WTC11 (cell line): ENCODE results near the gene CBX1. TPM values are rescaled to one million over a fixed set of nuclear protein-coding genes. Genes with fewer than 3 reads are reported as not detected.

Experiments
- AFF4 ChIP-seq: sonication (generic); formaldehyde crosslinking; IDR thresholded peaks from 2 replicates; pipeline ENCODE4 v1.8.1; 2023; ENCODE audit warnings: mild to moderate bottlenecking, missing genetic modification reagents, borderline replicate concordance
- CBFB ChIP-seq: sonication (generic); formaldehyde crosslinking; IDR thresholded peaks from 2 replicates; pipeline ENCODE4 v1.8.1; 2022; ENCODE audit warnings: mild to moderate bottlenecking, low read depth, missing genetic modification reagents
- ELF4 ChIP-seq: sonication (generic); formaldehyde crosslinking; IDR thresholded peaks from 2 replicates; pipeline ENCODE4 v1.8.1; 2022; ENCODE audit warnings: low read depth, mild to moderate bottlenecking, moderate library complexity, missing genetic modification reagents
- FOXJ3 ChIP-seq: sonication (generic); formaldehyde crosslinking; IDR thresholded peaks from 2 replicates; pipeline ENCODE4 v1.9.0; 2021; ENCODE audit warnings: missing genetic modification reagents, mild to moderate bottlenecking, borderline replicate concordance
- FOXP4 ChIP-seq: sonication (generic); formaldehyde crosslinking; IDR thresholded peaks from 2 replicates; pipeline ENCODE4 v1.8.0; 2022; ENCODE audit warnings: mild to moderate bottlenecking, missing genetic modification reagents
- GRHL2 ChIP-seq: fragments of 250-450 bp; sonication (Bioruptor Pico); IDR thresholded peaks from 2 replicates; pipeline ENCODE4 v1.8.0; 2022; ENCODE audit warnings: mild to moderate bottlenecking, moderate library complexity; ENCODE audit not compliant: insufficient replicate concordance, severe bottlenecking
- GTF2I ChIP-seq: fragments of 250-450 bp; sonication (Bioruptor Pico); conservative IDR thresholded peaks from 2 replicates; pipeline ENCODE4 v1.4.0; 2021; ENCODE audit warnings: mild to moderate bottlenecking
- IRF2 ChIP-seq: sonication (generic); formaldehyde crosslinking; IDR thresholded peaks from 2 replicates; pipeline ENCODE4 v1.8.0; 2022; ENCODE audit warnings: low read depth, missing genetic modification reagents, borderline replicate concordance
- NFE2L1 ChIP-seq: sonication (generic); formaldehyde crosslinking; IDR thresholded peaks from 2 replicates; pipeline ENCODE4 v1.8.1; 2023; ENCODE audit warnings: missing genetic modification reagents
- NFYB ChIP-seq: sonication (generic); formaldehyde crosslinking; conservative IDR thresholded peaks from 2 replicates; pipeline ENCODE4 v1.8.0; 2022; ENCODE audit warnings: low read depth, missing genetic modification reagents
- PRRX2 ChIP-seq: fragments of 250-450 bp; sonication (Bioruptor Pico); IDR thresholded peaks from 2 replicates; pipeline ENCODE4 v1.8.0; 2021; ENCODE audit warnings: mild to moderate bottlenecking
- SMAD4 ChIP-seq: sonication (generic); formaldehyde crosslinking; IDR thresholded peaks from 2 replicates; pipeline ENCODE4 v1.8.0; 2022; ENCODE audit warnings: mild to moderate bottlenecking, missing genetic modification reagents
- SP1 ChIP-seq: sonication (generic); formaldehyde crosslinking; conservative IDR thresholded peaks from 2 replicates; pipeline ENCODE4 v1.8.1; 2022; ENCODE audit warnings: missing genetic modification reagents
- TP53 ChIP-seq: sonication (generic); formaldehyde crosslinking; IDR thresholded peaks from 2 replicates; pipeline ENCODE4 v1.8.1; 2023; ENCODE audit warnings: mild to moderate bottlenecking, missing genetic modification reagents
- total RNA-seq: library from RNA; stranded (reverse); gene quantifications from 3 replicates; pipeline ENCODE4 v1.2.3, GENCODE V29; 2021
- TF ChIP-seq, protein P1 (sequence below): sonication (generic); formaldehyde crosslinking; IDR thresholded peaks from 2 replicates; pipeline ENCODE4 v1.8.0; 2022; ENCODE audit warnings: mild to moderate bottlenecking, missing genetic modification reagents
- TF ChIP-seq, protein P2 (sequence below): sonication (generic); formaldehyde crosslinking; IDR thresholded peaks from 2 replicates; pipeline ENCODE4 v1.8.1; 2023; ENCODE audit warnings: mild to moderate bottlenecking, missing genetic modification reagents
- TF ChIP-seq, protein P3 (sequence below): sonication (generic); formaldehyde crosslinking; IDR thresholded peaks from 2 replicates; pipeline ENCODE4 v1.8.1; 2023; ENCODE audit warnings: mild to moderate bottlenecking, moderate library complexity, missing genetic modification reagents
- TF ChIP-seq, protein P4 (sequence below): fragments of 250-450 bp; sonication (Bioruptor Pico); IDR thresholded peaks from 2 replicates; pipeline ENCODE4 v2.1.2; 2022; ENCODE audit warnings: mild to moderate bottlenecking, moderate library complexity
- TF ChIP-seq, protein P5 (sequence below): fragments of 250-450 bp; sonication (Bioruptor Pico); IDR thresholded peaks from 2 replicates; pipeline ENCODE4 v1.9.0; 2021; ENCODE audit warnings: mild to moderate bottlenecking
- TF ChIP-seq, protein P6 (sequence below): fragments of 250-450 bp; sonication (Bioruptor Pico); IDR thresholded peaks from 2 replicates; pipeline ENCODE4 v1.9.0; 2021; ENCODE audit warnings: moderate library complexity, mild to moderate bottlenecking, inconsistent platforms, borderline replicate concordance

Gene CBX1
- total RNA-seq, 1 experiment from 2014 or later: 162 TPM

- TF ChIP-seq, protein P1, sequence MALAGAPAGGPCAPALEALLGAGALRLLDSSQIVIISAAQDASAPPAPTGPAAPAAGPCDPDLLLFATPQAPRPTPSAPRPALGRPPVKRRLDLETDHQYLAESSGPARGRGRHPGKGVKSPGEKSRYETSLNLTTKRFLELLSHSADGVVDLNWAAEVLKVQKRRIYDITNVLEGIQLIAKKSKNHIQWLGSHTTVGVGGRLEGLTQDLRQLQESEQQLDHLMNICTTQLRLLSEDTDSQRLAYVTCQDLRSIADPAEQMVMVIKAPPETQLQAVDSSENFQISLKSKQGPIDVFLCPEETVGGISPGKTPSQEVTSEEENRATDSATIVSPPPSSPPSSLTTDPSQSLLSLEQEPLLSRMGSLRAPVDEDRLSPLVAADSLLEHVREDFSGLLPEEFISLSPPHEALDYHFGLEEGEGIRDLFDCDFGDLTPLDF (CRISPR knock-in tag): no peak
- TF ChIP-seq SMAD4 (CRISPR knock-in tag) (0 out of 2 replicates have a peak, but pooled peaks have one; percentile 65), IRF2 (no peak), GRHL2 (CRISPR knock-in tag) (no peak), FOXJ3 (no peak), CBFB (CRISPR knock-in tag) (peak; percentile 60; the same call in 1 of the 2 replicates), FOXP4 (CRISPR knock-in tag) (no peak), TP53 (no peak; the same call in 1 of the 2 replicates), AFF4 (peak; percentile 28; the same call in 1 of the 2 replicates), GTF2I (CRISPR knock-in tag) (no peak; the same call in 1 of the 2 replicates), PRRX2 (CRISPR knock-in tag) (no peak), SP1 (peak; percentile 46), NFYB (CRISPR knock-in tag) (no peak), NFE2L1 (CRISPR knock-in tag) (no peak), ELF4 (CRISPR knock-in tag) (no peak)
- TF ChIP-seq, protein P2, sequence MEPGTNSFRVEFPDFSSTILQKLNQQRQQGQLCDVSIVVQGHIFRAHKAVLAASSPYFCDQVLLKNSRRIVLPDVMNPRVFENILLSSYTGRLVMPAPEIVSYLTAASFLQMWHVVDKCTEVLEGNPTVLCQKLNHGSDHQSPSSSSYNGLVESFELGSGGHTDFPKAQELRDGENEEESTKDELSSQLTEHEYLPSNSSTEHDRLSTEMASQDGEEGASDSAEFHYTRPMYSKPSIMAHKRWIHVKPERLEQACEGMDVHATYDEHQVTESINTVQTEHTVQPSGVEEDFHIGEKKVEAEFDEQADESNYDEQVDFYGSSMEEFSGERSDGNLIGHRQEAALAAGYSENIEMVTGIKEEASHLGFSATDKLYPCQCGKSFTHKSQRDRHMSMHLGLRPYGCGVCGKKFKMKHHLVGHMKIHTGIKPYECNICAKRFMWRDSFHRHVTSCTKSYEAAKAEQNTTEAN (CRISPR knock-in tag): 0 out of 2 replicates have a peak, but pooled peaks have one; percentile 39
- TF ChIP-seq, protein P3, sequence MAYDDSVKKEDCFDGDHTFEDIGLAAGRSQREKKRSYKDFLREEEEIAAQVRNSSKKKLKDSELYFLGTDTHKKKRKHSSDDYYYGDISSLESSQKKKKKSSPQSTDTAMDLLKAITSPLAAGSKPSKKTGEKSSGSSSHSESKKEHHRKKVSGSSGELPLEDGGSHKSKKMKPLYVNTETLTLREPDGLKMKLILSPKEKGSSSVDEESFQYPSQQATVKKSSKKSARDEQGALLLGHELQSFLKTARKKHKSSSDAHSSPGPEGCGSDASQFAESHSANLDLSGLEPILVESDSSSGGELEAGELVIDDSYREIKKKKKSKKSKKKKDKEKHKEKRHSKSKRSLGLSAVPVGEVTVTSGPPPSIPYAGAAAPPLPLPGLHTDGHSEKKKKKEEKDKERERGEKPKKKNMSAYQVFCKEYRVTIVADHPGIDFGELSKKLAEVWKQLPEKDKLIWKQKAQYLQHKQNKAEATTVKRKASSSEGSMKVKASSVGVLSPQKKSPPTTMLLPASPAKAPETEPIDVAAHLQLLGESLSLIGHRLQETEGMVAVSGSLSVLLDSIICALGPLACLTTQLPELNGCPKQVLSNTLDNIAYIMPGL (CRISPR knock-in tag): peak; percentile 91
- TF ChIP-seq, protein P4, sequence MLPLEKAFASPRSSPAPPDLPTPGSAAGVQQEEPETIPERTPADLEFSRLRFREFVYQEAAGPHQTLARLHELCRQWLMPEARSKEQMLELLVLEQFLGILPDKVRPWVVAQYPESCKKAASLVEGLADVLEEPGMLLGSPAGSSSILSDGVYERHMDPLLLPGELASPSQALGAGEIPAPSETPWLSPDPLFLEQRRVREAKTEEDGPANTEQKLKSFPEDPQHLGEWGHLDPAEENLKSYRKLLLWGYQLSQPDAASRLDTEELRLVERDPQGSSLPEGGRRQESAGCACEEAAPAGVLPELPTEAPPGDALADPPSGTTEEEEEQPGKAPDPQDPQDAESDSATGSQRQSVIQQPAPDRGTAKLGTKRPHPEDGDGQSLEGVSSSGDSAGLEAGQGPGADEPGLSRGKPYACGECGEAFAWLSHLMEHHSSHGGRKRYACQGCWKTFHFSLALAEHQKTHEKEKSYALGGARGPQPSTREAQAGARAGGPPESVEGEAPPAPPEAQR (CRISPR knock-in tag): no peak
- TF ChIP-seq, protein P5, sequence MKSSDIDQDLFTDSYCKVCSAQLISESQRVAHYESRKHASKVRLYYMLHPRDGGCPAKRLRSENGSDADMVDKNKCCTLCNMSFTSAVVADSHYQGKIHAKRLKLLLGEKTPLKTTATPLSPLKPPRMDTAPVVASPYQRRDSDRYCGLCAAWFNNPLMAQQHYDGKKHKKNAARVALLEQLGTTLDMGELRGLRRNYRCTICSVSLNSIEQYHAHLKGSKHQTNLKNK: no peak
- TF ChIP-seq, protein P6, sequence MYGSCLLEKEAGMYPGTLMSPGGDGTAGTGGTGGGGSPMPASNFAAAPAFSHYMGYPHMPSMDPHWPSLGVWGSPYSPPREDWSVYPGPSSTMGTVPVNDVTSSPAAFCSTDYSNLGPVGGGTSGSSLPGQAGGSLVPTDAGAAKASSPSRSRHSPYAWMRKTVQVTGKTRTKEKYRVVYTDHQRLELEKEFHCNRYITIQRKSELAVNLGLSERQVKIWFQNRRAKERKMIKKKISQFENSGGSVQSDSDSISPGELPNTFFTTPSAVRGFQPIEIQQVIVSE: no peak
These were observed at the start of gene CBX1 (continued) for GRCh38 chr17:48101012-48101720.
